HL-60/S4 (cell line): ENCODE results near the gene EIF4G2.
"Not testable (repeated sequence)": the region's sequence is repeated elsewhere in the genome, so short reads cannot be mapped to it uniquely, and the experiment has no call there.

Experiments
- in situ Hi-C: fragments of 300-500 bp; cut with MboI; formaldehyde crosslinking; loops from 2 replicates; pipeline ENCODE4 v1.14.3; 2022; ENCODE audit warnings: low sequenced_read_pairs

The EIF4G2 gene

DNA sequence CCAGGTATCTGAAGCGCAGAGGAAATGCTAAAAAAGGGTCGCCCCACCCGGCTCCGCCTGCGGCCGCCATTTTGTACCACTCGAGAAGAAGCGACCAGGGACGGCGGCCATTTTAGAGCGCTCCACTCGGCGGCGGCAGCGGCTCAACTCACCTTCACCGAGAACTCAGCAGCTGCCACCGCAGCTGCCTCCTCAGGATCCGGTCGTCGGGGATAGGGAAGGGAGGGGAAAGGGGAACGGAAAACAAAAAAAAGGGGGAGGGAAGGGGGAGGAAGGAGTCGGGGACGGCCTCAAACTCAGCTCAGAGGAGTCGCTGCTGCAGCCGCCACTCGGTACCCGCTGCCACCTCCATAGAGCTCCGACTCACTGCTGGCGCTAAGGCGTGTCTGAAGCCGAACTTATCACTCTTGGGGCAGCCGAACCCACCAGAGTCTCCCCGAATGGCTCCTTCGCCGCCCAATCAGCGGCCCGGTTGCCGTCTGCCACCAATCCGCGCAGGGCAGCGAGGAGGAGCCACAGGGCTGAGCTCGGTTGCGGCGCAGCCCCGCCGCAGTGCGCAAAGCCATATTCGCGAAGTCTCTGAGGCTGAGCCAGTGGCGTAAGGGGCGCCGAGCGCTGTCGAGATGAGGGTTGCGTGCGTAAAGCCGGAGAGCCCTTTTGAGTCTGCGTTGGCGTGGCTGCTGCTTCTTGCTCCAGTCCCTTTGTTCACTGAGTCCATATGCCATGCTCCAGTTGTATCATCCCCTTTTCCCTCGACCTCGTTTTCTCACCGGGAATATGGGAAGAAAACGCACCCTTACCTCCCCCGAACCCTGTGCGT, at the start of gene EIF4G2:
Gene EIF4G2, minus strand, starts transcription at position 374 of the 820 bp plus-strand sequence.
- in situ Hi-C loops = no loop called here

DNA sequence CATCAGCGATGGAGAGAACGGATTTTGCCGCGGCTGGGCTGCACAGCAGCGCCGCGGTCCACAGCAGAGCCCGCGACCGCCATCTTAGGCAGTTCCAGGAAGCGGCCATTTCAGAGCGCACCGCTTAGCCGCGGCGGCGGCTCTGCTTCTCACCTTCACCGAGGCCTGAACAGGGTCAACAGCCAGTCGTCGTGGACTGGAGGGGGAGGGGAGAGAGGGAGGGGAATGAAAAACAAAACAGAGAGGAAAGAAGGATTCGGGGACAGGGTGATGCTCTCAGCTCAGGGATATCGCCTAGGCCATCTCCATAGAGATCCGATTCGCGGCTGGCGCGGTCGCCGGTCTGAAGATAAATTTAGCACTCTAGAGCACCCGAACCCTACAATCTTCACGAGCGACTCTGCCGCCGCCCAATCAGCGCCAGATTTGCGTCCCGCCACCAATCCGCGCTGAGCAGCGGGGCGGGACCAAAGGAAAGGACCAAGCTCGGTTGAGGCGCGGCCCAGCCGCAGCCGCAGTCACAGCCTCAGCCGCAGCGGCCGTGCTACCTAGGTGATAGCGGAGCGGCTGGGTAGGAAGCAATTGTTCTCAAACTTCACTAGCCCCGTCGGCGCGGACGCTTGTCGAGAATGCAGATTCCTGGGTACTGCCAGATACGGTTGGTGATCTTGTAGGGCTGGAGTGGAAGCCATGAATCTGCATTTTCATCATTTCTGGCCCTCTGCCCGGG, 49.1 kb upstream of the EIF4G2 start, which contains the start of gene ZBED5:
Gene ZBED5, minus strand, starts transcription at position 345 of the 730 bp plus-strand sequence. CDS start 3,108 bp downstream, outside the sequence.
- in situ Hi-C loops = no loop called here

GRCh38 chr11:10857459-10857708, 48.7 kb upstream of the EIF4G2 start:
- in situ Hi-C loops = no loop called here

- in situ Hi-C loops = no loop called here
These were observed 48.1 kb upstream of the EIF4G2 start for GRCh38 chr11:10856689-10857458.

- in situ Hi-C loops = no loop called here
These were observed 46.6 kb upstream of the EIF4G2 start for GRCh38 chr11:10855295-10855694.

DNA sequence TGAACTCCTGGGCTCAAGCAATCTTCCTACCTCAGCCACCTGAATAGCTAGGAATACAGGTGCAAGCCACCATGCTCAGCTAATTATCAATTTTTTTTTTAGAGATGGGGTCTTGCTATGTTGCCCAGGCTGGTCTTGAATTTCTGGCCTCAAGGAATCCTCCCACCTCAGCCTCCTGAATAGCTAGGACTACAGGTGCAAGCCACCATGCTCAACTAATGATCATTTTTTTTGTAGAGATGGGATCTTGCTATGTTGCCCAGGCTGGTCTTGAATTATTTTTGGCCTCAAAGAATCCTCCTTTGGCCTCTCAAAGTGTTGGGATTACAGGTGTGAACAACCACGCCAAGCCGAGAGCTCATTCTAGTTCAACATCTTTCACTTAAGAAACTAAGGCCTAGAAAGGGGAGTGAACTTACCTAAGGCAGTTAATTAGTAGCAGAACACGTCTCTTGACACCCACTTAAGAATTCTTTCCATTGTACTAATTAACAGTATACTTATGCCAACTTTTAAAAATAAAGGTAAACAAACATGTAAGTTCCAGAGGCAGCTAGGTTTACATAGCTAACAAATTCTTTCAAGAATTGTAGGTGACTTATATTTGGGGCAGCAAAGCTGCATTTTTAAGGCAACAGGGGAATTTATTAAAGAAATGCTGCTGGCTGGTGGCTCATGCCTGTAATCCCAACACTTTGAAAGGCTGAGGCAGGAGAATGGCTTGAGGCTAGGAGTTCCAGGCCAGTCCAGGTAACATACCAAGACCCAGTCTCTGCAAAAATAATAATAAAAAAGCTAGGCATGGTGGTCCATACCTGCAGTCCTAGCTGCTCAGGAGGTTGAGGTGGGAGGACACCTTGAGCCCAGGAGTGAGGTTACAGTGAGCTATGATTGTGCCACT, 39.5 kb upstream of the EIF4G2 start:
- in situ Hi-C loops = no loop called here

GRCh38 chr11:10846660-10847059, 37.9 kb upstream of the EIF4G2 start:
- in situ Hi-C loops = no loop called here

GRCh38 chr11:10845589-10845988, 36.9 kb upstream of the EIF4G2 start:
- in situ Hi-C loops = no loop called here

GRCh38 chr11:10844796-10845195, 36.1 kb upstream of the EIF4G2 start:
- in situ Hi-C loops = no loop called here

- in situ Hi-C loops = no loop called here
These were observed 35.6 kb upstream of the EIF4G2 start for GRCh38 chr11:10844356-10844755.

DNA sequence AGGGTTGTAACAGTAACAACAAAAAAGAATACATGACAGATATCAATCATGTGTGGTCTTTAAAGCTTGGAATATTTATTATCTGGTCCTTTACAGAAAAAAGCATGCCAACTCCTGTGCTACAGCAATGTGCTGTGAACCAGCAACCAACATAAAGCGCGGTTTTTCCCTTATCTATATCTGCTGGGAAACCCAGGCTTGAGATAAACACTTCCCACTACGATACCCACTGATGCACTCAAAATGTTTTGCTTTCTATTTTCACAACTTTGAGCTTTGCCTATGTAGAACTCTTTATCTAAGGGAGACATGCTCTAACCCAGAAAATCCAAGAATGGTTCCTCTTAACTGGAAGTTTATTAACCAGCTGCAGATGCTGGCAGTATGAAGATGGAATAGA, 30.2 kb upstream of the EIF4G2 start:
- in situ Hi-C loops = no loop called here

DNA sequence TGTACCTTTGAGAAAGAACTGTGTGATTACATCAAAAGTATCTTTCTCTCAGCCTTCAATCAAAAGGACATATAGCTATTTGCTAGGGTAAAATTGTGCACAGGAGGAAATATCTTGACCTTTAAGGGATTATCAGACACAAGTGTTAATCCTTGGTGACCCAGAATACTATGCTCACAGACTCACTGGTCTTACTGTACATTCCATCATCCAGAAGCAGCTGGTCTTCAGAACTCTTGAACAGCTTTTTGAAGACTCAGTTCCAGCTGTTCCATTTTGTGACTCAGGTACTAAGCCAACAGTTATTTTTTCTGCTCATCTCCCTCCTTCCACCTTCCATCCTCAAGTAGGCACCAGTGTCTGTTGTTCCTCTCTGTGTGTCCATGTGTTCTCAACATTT, 29.4 kb upstream of the EIF4G2 start:
- in situ Hi-C loops = no loop called here

- in situ Hi-C loops = not testable (repeated sequence)
These were observed 28.2 kb upstream of the EIF4G2 start for GRCh38 chr11:10836884-10837283.

GRCh38 chr11:10829139-10829538, 20.4 kb upstream of the EIF4G2 start:
- in situ Hi-C loops = no loop called here

DNA sequence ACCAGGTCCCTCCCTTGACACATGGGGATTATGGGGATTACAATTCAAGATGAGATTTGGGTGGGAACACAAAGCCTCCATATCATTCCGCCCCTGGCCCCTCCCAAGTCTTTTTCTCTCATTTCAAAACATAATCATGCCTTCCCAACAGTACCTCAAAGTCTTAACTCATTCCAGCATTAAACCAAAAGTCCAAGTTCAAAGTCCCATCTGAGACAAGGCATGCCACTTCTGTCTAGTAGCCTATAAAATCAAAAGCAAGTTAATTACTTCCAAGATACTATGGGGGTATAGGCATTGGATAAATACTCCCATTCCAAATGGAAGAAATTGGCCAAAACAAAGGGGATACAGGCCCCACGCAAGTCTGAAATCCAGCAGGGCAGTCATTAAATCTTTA, 19.7 kb upstream of the EIF4G2 start:
- in situ Hi-C loops = no loop called here

- in situ Hi-C loops = no loop called here
These were observed 16.2 kb upstream of the EIF4G2 start for GRCh38 chr11:10824888-10825287.

DNA sequence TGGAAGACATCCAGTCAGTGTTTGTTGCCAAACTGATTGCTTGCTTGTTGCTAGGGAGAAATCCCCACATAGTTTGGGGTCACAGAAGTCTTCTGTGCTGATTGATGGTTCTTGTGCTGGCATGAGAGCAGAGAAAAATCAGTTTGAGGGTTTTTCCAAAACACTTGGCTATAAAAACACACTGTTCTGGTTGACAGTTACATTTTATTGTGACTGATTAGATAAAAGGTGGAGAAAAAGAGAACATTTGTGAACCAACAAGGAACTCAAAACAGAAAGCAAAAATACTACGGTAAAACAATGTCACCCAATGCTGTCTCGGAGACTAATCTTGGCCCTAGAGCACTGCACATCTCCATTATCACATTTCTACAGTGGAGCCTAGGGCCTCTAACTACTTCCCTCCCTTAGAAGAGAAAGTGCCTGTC, 14.4 kb upstream of the EIF4G2 start:
- in situ Hi-C loops = no loop called here

- in situ Hi-C loops = not testable (repeated sequence)
These were observed 13.8 kb upstream of the EIF4G2 start for GRCh38 chr11:10822491-10822890.

DNA sequence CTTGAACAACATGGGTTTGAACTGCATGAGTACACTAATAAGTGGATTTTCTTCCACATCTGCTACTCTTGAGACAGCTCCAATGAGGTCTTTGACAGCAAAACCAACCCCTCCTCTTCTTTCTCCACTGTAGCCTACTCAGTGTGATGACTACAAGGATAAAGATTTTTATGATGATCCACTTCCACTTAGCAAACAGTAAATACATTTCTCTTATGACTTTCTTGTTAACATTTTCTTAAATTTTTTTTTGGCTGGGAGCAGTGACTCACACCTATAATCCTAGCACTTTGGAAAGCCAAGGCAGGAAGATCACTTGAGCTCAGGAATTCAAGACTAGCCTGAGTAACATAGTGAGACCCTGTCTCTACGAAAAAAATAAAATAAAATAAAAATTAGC, 9.9 kb upstream of the EIF4G2 start:
- in situ Hi-C loops = no loop called here

- in situ Hi-C loops = no loop called here
These were observed 5.2 kb upstream of the EIF4G2 start for GRCh38 chr11:10813945-10814344.
